HepG2 (cell line): ENCODE results near the gene GPR107. TPM values are rescaled to one million over a fixed set of nuclear protein-coding genes. Genes with fewer than 3 reads are reported as not detected.
A peak's percentile ranks its signal among the peaks of the same experiment; 100 is the strongest.

ENCODE experiments used
- ATAC-seq: fragments of 200-7000 bp; cut with Tn5 transposase; 3 replicates; pipeline ENCODE4 v1.9.1; 2020; ENCODE audit warnings: mild to moderate bottlenecking, moderate library complexity
- BruUV-seq: library from RNA; stranded (reverse); fragments of 400-500 nt; replicated peaks from 2 replicates; lab custom pipeline; 2021; lab: Mats Ljungman, UMichigan
- CTCF ChIA-PET: fragments of 300-600 bp; formaldehyde crosslinking; extraction: SDS; loops from one replicate; lab custom pipeline; 2021; ENCODE audit warnings: low total read pairs, inconsistent platforms, low intra/inter-chr PET ratio; lab: Yijun Ruan, JAX
- POLR2A ChIA-PET: fragments of 350-600 bp; sonication (Branson Sonifier 250); formaldehyde crosslinking; loops from one replicate; lab custom pipeline; 2020; ENCODE audit warnings: antibody characterized with exemption, inconsistent platforms; lab: Yijun Ruan, JAX
- DNase-seq: peaks from one replicate; pipeline ENCODE4 v3.0.0-alpha.2; 2015; ENCODE audit warnings: low spot score
- FAIRE-seq: peaks from 3 replicates; lab custom pipeline; 2011; peaks lifted over from hg19 to GRCh38; lab: Jason Lieb, UNC
- H2AFZ ChIP-seq: one replicate; pipeline ENCODE4 v1.6.1; 2011; ENCODE audit warnings: low read length, inconsistent platforms
- H3K27ac ChIP-seq: fragments of 300-600 bp; 3 replicates; pipeline ENCODE4 v1.8.0; 2011; ENCODE audit warnings: mixed run types, mild to moderate bottlenecking, mixed read lengths, low read length, inconsistent platforms; ENCODE audit not compliant: insufficient read depth; ENCODE audit errors: extremely low read length
- H3K27me3 ChIP-seq, 2 experiments: fragments of 200-600 bp in 1 of 2; 2 replicates in 1 of 2; 3 replicates in 1 of 2; pipeline versions ENCODE4 v1.6.0 to v1.8.0; 2011; ENCODE audit warnings: low read length in 2 of 2, mild to moderate bottlenecking in 2 of 2, moderate library complexity in 2 of 2, inconsistent platforms in 1 of 2; ENCODE audit not compliant: insufficient read depth in 2 of 2, control insufficient read depth in 1 of 2
- H3K36me3 ChIP-seq, 2 experiments: fragments of 200-600 bp in 1 of 2; replicated peaks in 1 of 2; 2 replicates in 1 of 2; 3 replicates in 1 of 2; pipeline versions ENCODE4 v1.5.1 to v1.8.0; 2011; ENCODE audit warnings: low read length in 2 of 2, inconsistent platforms in 1 of 2; ENCODE audit not compliant: insufficient read depth in 2 of 2, control insufficient read depth in 1 of 2
- H3K4me1 ChIP-seq: 2 replicates; pipeline ENCODE4 v1.5.1; 2012; ENCODE audit warnings: low read length, inconsistent platforms; ENCODE audit not compliant: insufficient read depth
- H3K4me2 ChIP-seq: 2 replicates; pipeline ENCODE4 v1.6.0; 2011; ENCODE audit warnings: low read depth, low read length, inconsistent platforms
- H3K4me3 ChIP-seq, 3 experiments: fragments of 200-600 bp in 1 of 3; sonication (generic), shearing (Covaris generic) in 1 of 3; replicated peaks in 1 of 3; 2 replicates each; pipeline ENCODE4 v1.5.1; 2011 to 2016; ENCODE audit warnings: low read length in 3 of 3, inconsistent platforms in 2 of 3, low read depth in 2 of 3, mild to moderate bottlenecking in 2 of 3, control low read depth in 1 of 3, mixed read lengths in 1 of 3; ENCODE audit not compliant: insufficient read depth in 1 of 3
- H3K79me2 ChIP-seq: one replicate; pipeline ENCODE4 v1.6.1; 2011; ENCODE audit warnings: low read length, inconsistent platforms; ENCODE audit not compliant: insufficient read depth
- H3K9ac ChIP-seq: 2 replicates; pipeline ENCODE4 v1.6.0; 2011; ENCODE audit warnings: mild to moderate bottlenecking, low read depth, low read length, inconsistent platforms; ENCODE audit not compliant: insufficient read depth
- H3K9me3 ChIP-seq: 2 replicates; pipeline ENCODE4 v1.5.1; 2012; ENCODE audit warnings: mild to moderate bottlenecking, low read length
- H4K20me1 ChIP-seq: 2 replicates; pipeline ENCODE4 v1.6.0; 2011; ENCODE audit warnings: inconsistent platforms, mild to moderate bottlenecking, low read length, moderate library complexity; ENCODE audit not compliant: insufficient read depth
- CCDC6 ChIP-seq: sonication (generic); formaldehyde crosslinking; IDR thresholded peaks from 2 replicates; pipeline ENCODE4 v1.8.1; 2022; ENCODE audit warnings: mild to moderate bottlenecking, missing genetic modification reagents, moderate library complexity
- GMEB2 ChIP-seq: IDR thresholded peaks from 2 replicates; pipeline ENCODE4 v1.6.1; 2016; ENCODE audit warnings: missing biosample characterization, missing genetic modification reagents, low read depth
- HCFC1 ChIP-seq: fragments of 150-350 bp; IDR thresholded peaks from 2 replicates; pipeline ENCODE4 v1.6.1; 2014; ENCODE audit warnings: low read depth, low read length
- HMG20A ChIP-seq: IDR thresholded peaks from 2 replicates; pipeline ENCODE4 v1.6.1; 2016; ENCODE audit warnings: borderline replicate concordance
- MTF1 ChIP-seq: sonication (generic); formaldehyde crosslinking; IDR thresholded peaks from 2 replicates; pipeline ENCODE4 v1.5.0; 2020; ENCODE audit warnings: missing genetic modification reagents
- PRDM4 ChIP-seq: sonication (generic); formaldehyde crosslinking; IDR thresholded peaks from 2 replicates; pipeline ENCODE4 v1.9.0; 2021; ENCODE audit warnings: missing genetic modification reagents, borderline replicate concordance
- TBP ChIP-seq: sonication (generic); formaldehyde crosslinking; IDR thresholded peaks from 2 replicates; pipeline ENCODE4 v1.5.0; 2020; ENCODE audit warnings: missing genetic modification reagents
- TCF12 ChIP-seq, 2 experiments: fragments of 450-650 bp in 1 of 2; sonication (generic) in 1 of 2; formaldehyde crosslinking in 1 of 2; IDR thresholded peaks; 2 replicates each; pipeline versions ENCODE4 v1.6.1 to v1.8.0; 2017 to 2022; ENCODE audit warnings: antibody characterized with exemption in 1 of 2, mild to moderate bottlenecking in 1 of 2, missing genetic modification reagents in 1 of 2, moderate library complexity in 1 of 2
- ZBTB1 ChIP-seq: sonication (generic); formaldehyde crosslinking; IDR thresholded peaks from 2 replicates; pipeline ENCODE4 v1.4.0; 2020; ENCODE audit warnings: missing genetic modification reagents, borderline replicate concordance
- ZC3H13 ChIP-seq: sonication (generic); formaldehyde crosslinking; IDR thresholded peaks from 2 replicates; pipeline ENCODE4 v1.8.1; 2023; ENCODE audit warnings: mild to moderate bottlenecking, missing genetic modification reagents, moderate library complexity
- ZNF256 ChIP-seq: sonication (generic); formaldehyde crosslinking; conservative IDR thresholded peaks from 2 replicates; pipeline ENCODE4 v1.4.0; 2020; ENCODE audit warnings: missing genetic modification reagents
- ZNF598 ChIP-seq: sonication (generic); formaldehyde crosslinking; IDR thresholded peaks from 2 replicates; pipeline ENCODE4 v1.5.1; 2020; ENCODE audit warnings: mild to moderate bottlenecking, missing genetic modification reagents, borderline replicate concordance
- ZSCAN21 ChIP-seq: sonication (generic); formaldehyde crosslinking; IDR thresholded peaks from 2 replicates; pipeline ENCODE4 v1.8.0; 2022; ENCODE audit warnings: mild to moderate bottlenecking, missing genetic modification reagents, moderate library complexity, borderline replicate concordance
- ZXDC ChIP-seq: sonication (generic); formaldehyde crosslinking; IDR thresholded peaks from 2 replicates; pipeline ENCODE4 v1.5.0; 2020; ENCODE audit warnings: mild to moderate bottlenecking, missing genetic modification reagents
- WGBS: methylation state at CpG from one replicate; pipeline ENCODE4 v1.1.6; 2017; ENCODE audit warnings: low lambda C conversion rate; 5-methylcytosine and 5-hydroxymethylcytosine counted together
- in situ Hi-C: cut with HindIII; loops from 2 replicates; pipeline ENCODE4 v1.10.0; 2017; ENCODE audit warnings: low pct_unique_long_range_greater_than_20kb; ENCODE audit not compliant: extremely low pct_ligation_motif_present
- intact Hi-C: fragments of 100-400 bp; cut with micrococcal nuclease; formaldehyde crosslinking; loops from one replicate; pipeline ENCODE4 v1.10.0; 2022; ENCODE audit not compliant: unreplicated experiment
- polyA plus RNA-seq, 8 experiments: library from polyadenylated mRNA; depleted of rRNA in 3 of 8; stranded (reverse) in 7 of 8; unstranded in 1 of 8; fragments of >200 nt; fragmentation: Illumina TruSeq in 4 of 8; extraction: Trizol in 4 of 8; gene quantifications; 2 replicates each; pipeline versions ENCODE4 v1.2.1 to v1.2.3, GENCODE V29; 2011 to 2016; ENCODE audit warnings: low read depth in 4 of 8, missing spikeins in 1 of 8, mixed read lengths in 1 of 8; ENCODE audit not compliant: insufficient read depth in 1 of 8
- total RNA-seq, 5 experiments: library from RNA; depleted of rRNA; stranded (reverse); fragments of >200 nt; fragmentation: Illumina TruSeq; extraction: Trizol; gene quantifications; 2 replicates each; pipeline ENCODE4 v1.2.3, GENCODE V29; 2016; ENCODE audit warnings: low read depth in 1 of 5
- TF ChIP-seq, protein P1 (sequence below): sonication (generic); formaldehyde crosslinking; IDR thresholded peaks from 2 replicates; pipeline ENCODE4 v1.8.0; 2022; ENCODE audit warnings: missing genetic modification reagents, low read depth, mild to moderate bottlenecking, borderline replicate concordance
- TF ChIP-seq, protein P2 (sequence below): sonication (generic); formaldehyde crosslinking; conservative IDR thresholded peaks from 2 replicates; pipeline ENCODE4 v1.4.0; 2020; ENCODE audit warnings: missing genetic modification reagents

Gene GPR107
- total and polyA plus RNA-seq, 2 of the 13 experiments (the other 11 are each of a cell fraction or from before 2014, with no cell fraction given) = 22.5 to 24.4 TPM

DNA sequence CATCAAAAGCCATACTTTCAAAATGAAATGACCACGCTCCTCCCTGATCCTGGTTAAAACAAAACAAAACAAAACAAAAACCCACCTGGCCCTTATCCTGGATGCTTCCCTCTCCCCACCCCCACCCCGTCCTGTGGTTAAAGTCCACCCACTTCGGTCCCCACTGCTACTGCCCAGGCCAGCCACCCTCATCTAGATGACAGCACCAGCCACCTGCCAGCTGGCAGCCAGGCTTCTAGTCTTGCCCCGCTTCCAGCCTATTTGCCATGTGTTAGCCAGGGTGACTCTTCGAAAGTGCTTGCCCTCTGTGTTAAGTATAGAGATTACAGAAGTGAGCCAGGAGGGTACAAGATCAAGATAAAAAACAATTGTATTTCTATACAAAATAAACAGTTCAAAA, 91.0 kb downstream of the GPR107 start:
- no peaks in the 10 kb centered on the region for H3K36me3 ChIP-seq
- intact Hi-C loops (no loop called here), in situ Hi-C loops (no loop called here)
- 0 out of 5 replicates have a peak, but pooled peaks cover 0 to 6% of the 10 kb centered on the region in 2 experiments for H3K27me3 ChIP-seq
- FAIRE-seq (no peak), DNase-seq (no peak), ATAC-seq (no peak; the same call in 2 of the 3 replicates)
- no peaks in the 10 kb centered on the region for H3K9me3 ChIP-seq
- H3K9ac ChIP-seq = no peak overlapping the region
- ChIA-PET CTCF (no interaction called here), POLR2A (interaction anchor here (0.7 kb wide), 1 partner anchor 178 kb away, joined by 4 read pairs; no protein-coding TSS in a partner anchor)
- 4% methylated on average over 5 of the region's 5 CpGs for WGBS
- H3K27ac ChIP-seq = no peak overlapping the region
- H2AFZ ChIP-seq = no peak overlapping the region
- H3K4me3 ChIP-seq = no peak overlapping the region
- BruUV-seq = no TSS peak
- peak overlapping the region; percentile 42 for H3K4me2 ChIP-seq
- no peaks in the 10 kb centered on the region for H3K79me2 ChIP-seq
- peaks cover 10% of the 10 kb centered on the region; the same call in 1 of the 2 replicates for H3K4me1 ChIP-seq
- H4K20me1 ChIP-seq = no peaks in the 10 kb centered on the region
- no peak for TF ChIP-seq MTF1
- TF ChIP-seq TBP (CRISPR knock-in tag) = no peak
- TF ChIP-seq ZXDC (CRISPR knock-in tag) = no peak
- TF ChIP-seq HMG20A (CRISPR knock-in tag) = no peak
- no peak for TF ChIP-seq TCF12 (IDR thresholded peaks at IDR 0.05)
- TF ChIP-seq TCF12 (CRISPR knock-in tag; IDR thresholded peaks at IDR 0.05) = no peak
- no peak for TF ChIP-seq ZNF598 (CRISPR knock-in tag)
- TF ChIP-seq PRDM4 (CRISPR knock-in tag) = no peak
- TF ChIP-seq, protein P1, sequence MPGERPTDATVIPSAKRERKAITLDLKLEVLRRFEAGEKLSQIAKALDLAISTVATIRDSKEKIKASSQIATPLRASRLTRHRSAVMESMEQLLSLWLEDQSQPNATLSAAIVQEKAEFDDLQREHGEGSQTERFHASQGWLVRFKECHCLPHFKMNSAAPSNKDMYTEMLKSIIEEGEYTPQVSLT (CRISPR knock-in tag) = no peak
- no peak for TF ChIP-seq ZSCAN21
- TF ChIP-seq ZC3H13 (CRISPR knock-in tag) = no peak
- TF ChIP-seq ZNF256 (CRISPR knock-in tag) = no peak
- TF ChIP-seq, protein P2, sequence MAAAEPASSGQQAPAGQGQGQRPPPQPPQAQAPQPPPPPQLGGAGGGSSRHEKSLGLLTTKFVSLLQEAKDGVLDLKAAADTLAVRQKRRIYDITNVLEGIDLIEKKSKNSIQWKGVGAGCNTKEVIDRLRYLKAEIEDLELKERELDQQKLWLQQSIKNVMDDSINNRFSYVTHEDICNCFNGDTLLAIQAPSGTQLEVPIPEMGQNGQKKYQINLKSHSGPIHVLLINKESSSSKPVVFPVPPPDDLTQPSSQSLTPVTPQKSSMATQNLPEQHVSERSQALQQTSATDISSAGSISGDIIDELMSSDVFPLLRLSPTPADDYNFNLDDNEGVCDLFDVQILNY = no peak
- no peak for TF ChIP-seq HCFC1
- no peak for TF ChIP-seq ZBTB1 (CRISPR knock-in tag)
- TF ChIP-seq GMEB2 (CRISPR knock-in tag) = no peak
- TF ChIP-seq CCDC6 (CRISPR knock-in tag) = no peak
